Midbrain (tissue), 1 donor: ENCODE results near the gene ALCAM.

Experiments used
- DNase-seq: peaks from one replicate; lab custom pipeline; 2025; lab: John Stamatoyannopoulos, UW

ALCAM gene

DNA sequence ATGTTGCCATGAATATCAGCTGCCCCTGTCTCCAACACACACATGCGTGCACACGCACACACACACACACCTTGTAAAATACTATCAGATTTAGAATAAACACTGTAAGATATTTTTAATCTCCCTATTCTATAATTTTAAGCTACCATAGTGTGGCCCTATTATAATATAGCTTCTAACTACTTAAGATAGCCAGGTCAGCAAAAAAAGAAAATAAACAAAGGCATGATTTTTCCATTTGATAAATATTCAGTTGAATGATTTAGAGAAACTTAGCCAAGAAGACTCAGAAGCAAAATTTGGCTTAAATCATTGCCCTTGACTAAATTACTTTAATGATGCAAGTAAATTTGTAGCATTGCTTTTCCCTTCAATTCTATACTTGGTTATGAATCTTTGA is 162.2 kb downstream of the ALCAM start:
- DNase-seq: no peak

DNA sequence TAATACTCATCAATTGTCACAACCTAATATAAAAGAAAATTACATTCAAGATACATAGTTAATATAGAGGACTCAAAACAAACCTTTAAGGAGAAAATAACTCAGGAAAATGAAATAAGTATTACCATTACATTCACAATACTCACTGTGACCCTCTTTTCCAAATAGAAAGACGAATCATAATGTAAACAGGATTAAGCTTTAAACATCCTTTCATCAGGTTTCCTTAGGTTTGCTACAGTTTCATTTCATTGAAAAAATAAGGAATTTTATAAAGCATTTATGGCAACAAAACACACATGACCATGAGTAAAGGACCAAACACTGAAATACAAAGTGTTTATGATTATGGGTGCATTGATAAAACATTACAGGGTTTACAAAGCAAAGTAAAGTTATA is 162.7 kb downstream of the ALCAM start:
- DNase-seq: no peak

DNA sequence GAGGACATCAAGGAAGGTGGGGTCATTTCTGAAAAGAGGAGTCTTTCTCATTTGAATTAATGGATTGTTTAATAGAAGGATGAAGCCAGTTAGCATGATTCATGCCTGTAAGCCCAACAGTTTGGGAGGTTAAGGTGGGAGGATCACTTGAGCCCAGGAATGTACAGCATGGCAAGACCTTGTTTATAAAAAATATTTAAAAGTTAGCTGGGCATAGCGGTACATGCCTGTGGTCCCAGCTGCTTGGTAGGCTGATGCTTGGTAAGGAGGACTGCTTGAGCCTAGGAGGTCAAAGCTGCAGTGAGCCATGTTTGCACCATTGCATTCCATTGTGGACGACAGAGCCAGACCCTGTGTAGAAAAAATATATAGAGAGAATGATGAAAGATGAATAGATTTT is 165.5 kb downstream of the ALCAM start:
- no peak for DNase-seq

DNA sequence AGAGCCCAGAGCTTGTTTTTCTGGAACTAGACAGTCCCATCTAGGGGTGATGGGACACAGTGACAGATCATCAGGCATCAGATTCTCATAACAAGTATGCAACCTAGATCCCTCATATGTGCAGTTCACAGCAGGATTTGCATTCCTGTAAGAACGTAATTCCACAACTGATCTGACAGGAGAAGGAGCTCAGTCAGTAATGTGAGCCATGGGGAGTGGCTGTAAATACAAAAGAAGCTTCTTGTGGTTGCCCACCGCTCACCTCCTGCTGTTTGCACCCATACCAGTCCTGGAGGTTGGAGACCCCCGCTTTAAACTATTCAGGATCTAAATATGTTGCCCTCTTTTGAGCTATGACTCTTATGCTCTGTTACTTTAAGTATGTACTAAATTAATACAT is 167.3 kb downstream of the ALCAM start:
- no peak for DNase-seq

DNA sequence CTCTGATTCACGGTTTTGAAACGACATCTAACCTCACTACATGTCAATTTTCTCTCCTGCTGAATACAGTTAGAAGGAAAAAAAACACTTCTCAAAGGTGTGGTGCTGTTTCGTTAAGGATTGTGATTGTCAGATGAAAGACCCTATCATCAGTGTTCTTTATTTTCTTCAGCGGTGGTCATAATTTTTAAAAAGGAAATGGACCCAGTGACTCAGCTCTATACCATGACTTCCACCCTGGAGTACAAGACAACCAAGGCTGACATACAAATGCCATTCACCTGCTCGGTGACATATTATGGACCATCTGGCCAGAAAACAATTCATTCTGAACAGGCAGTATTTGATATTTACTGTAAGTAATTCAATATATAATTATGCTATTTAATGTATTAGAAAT is 167.8 kb downstream of the ALCAM start:
- DNase-seq: no peak

DNA sequence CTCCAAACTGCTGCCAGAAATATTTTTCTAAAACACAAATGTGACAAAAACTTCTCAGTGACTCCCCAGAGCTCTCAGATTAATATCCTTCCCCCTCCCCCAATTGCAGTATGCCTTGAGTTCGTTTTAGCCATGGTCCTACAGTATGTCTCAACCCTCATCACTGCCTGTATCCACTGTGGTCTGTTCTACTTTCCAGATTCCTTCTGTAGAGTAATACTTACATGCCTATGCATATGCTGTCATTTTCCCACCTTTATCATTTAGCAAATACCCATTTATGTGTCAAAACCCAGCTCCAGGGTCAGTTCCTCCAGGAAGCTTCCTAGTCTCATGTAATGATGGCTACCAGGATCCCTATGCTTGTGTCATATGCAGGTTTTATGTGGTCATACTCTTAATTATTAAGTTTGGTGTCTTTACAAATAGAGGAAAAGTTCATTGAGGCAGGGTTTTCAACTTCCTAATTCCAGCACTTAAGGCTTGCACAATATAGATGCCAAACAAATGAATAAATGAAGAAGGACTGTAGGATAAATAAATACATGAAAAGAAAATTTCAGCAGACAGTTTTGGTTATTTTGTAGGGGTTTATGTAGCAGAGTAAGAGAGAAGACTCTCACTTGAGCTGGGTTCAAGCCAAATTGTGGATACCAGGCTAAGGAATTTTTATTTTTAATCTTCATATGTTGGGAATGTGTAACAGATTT is 170.8 kb downstream of the ALCAM start:
- no peak for DNase-seq

DNA sequence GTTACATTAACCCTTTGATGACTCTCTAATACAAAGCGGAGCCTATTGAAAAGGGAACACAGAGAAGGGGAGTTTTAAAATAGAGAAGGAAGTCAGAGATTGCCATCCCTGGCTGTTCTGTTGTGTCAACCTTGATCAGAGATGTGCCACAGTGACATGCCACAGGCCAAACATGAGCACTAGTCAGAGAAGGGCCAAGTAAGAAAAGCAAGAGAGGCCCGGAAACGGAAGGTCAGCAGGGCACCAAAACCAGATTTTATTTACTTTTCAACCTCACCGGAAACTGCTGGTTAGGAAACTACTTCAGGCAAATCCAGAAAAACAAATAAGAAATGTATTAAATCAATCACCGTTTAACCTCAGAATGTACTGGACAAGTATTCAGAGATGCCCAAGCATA is 171.8 kb downstream of the ALCAM start:
- no peak for DNase-seq

DNA sequence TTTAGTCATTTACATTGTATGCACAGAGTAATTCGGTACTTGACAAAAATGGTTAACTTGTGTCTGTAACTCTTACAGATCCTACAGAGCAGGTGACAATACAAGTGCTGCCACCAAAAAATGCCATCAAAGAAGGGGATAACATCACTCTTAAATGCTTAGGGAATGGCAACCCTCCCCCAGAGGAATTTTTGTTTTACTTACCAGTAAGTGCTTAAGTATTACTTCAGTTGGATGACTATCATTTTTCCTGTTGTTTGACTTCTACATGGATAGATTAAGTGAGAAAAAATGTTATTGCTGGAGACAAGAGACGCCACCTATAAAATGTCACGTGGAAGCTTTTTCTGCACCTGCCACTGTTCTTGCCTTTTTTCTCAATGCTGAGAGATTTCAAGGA is 173.2 kb downstream of the ALCAM start:
- DNase-seq: no peak

DNA sequence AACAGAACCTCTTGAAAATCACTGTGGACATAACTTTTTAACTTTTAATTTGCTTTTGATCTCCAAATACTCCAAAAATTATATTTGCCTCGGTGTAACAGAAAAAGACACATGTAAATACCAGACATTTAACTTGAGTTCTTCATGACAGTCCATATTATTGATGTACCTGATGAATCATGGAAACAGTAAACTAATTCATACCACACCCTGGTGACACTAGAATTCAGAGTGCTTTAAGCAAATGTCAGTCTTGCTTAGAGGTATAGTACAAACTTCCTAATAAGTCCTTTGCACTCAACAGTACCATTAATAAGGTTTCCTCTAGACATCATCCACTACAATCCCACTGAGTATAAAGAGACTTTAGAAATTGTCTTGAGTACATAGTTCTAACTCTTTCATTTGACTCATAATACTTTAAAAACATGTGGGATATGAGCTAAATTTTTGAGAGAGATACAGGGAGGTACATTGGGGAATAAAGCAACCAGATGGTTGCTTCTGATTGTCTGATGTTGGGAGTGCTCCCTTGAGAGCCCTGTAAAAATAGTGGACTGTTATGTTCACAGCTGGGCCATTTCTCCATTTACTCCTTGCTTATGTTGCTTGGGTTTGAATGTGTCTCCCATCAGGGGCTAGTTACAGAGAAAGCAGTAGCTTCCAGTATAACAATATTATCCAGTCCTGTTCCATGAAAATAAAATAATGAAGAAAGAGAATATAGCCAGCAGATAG is 175.7 kb downstream of the ALCAM start:
- DNase-seq: no peak

DNA sequence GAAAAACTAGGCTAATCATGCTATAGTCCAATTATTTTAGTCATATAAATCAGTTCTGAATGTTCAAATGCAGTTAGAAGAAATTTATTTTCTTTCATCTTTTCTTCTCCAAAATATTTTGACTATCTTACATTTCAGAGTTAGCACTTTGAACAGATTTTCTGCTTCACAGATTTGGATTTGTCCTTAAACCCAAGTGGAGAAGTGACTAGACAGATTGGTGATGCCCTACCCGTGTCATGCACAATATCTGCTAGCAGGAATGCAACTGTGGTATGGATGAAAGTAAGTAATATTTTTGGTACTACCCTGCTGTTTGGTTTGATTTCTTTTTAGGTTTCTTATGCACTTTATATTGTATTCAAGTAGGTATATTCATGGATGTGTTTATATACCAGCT is 178.3 kb downstream of the ALCAM start:
- DNase-seq: no peak

DNA sequence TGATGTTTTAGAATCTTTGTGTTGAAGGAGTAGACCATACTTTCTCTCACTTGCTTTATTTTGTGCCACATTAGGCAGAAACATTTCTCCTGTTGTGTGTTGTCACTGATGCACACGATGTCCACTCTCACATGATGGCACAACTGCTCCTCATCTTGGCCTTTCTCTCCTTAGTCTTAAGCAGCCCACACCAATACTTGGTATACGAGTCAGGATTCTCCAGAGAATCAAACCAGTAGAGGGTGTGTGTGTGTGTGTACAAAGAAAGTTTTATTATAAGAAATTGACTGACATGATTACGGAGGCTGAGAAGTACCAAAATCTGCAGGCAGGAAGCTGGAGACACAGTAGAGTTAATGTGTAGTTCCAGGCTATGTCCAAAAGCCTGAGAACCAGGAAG is 187.1 kb downstream of the ALCAM start:
- no peak for DNase-seq

DNA sequence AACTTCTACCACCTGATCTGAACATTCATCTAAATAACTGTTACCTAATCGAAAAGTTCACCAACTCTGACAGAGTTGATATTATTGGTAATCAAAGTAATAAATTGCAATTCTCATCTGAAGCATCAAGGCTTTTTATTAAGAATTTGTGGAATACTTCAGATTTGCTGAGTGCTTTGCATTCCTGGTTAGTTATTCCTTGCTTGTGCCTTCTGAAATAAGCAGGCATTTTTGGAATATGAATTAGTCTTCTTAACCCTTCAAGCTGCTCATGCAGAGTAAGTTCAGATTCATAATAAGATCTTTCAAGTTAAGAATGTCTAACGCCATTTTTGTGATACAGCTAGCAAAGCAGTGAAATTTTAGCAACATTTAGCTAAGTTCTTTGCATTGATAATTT is 188.5 kb downstream of the ALCAM start:
- DNase-seq: no peak

DNA sequence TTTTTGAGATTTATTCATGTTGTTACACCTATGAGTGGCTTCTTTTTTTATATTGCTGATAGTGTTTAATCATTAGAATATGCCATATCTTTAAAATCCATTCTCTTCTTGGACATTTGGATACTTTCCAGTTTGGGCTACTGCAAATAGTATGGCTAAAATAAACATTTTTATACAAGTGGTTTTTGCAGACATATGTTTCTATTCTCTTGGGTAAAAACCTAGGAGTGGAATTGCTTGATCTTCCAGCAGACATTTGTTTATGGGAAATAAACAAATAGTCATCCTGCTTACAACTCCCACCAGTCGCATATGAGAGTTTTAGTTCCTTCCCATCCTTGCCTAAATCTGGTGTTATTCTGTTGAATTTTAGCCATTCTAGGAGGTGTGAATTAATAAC is 193.1 kb downstream of the ALCAM start:
- no peak for DNase-seq

DNA sequence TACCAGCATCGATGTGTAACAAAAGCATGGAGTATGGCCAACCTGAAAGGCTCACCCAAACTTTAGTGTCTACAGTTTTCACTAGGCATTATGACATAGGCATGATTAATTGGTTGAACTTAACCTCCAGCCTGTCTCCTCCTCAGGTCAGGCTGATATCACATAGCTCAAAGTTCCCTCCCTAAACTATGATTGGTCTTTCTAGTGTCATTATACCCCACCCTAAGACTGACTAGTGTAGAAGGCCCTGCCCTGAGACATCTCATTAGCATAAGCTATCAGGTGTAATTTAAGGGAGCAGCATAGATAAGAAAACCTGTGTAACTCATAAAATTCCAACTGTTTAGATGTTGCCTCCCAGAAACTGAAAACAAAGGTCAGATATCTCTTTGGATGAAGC is 195.2 kb downstream of the ALCAM start:
- DNase-seq: no peak

DNA sequence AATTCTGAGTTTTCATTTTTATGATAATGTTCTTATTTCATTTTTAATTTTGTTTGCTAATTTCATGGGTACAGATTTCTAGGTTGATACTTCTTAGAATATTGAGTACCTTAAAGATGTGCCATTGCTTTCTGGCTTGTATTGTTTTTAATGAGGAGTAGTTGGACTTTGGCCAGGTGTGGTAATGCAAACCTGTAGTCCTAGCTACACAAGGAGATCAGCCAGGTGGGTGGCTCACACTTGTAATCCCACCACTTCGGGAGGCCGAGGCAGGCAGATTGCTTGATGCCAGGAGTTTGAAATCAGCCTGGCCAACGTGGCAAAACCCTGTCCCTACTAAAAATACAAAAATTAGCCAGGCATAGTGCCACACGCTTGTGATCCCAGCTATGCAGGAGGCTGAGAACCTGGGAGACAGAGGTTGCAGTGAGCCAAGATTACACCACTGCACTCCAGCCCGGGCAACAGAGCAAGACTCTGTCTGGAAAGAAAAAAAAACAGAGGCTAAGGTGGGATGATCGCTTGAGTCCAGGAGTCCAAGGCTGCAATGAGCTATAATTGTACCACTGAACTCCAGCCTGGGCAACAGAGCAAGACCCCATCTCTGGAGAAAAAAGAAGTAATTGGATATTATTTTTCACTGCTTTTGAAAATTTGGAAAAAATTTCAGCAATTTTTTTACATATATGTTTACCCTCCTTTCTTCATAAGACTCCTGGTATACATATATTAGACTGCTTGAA is 198.0 kb downstream of the ALCAM start:
- DNase-seq: no peak

DNA sequence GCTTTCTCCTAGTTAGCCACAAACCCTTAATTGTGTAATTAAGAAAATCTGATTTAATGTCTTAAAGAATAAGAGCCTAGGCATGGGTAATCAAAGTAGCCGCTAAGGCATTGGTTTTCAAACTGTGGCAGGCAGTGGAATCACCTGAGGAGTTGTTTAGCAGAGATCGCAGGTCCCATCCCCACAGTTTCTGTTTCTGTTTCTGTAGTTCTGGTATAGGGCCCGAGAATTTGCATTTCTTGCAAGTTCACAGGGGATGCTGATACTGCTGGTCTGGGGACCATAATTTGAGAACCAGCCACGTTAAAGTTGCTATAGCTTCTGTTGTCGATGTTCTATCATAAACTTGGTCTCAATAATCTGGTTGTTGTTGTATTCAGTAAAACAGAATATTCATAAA is 204.3 kb downstream of the ALCAM start:
- no peak for DNase-seq

DNA sequence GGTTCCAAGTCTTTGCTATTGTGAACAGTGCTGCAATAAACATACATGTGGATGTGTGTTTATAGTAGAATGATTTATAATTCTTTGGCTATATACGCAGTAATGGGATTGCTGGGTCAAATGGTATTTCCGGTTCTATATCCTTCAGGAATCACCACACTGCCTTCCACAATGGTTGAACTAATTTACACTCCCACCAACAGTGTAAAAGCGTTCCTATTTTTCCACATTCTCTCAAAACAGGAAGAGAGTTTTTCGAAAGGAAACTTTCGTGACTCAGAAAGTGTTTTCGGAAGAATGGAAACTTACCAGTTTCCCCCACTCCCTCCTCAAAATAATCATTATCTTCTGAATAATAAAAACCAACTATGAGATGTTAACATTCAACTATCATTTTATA is 205.8 kb downstream of the ALCAM start:
- no peak for DNase-seq

DNA sequence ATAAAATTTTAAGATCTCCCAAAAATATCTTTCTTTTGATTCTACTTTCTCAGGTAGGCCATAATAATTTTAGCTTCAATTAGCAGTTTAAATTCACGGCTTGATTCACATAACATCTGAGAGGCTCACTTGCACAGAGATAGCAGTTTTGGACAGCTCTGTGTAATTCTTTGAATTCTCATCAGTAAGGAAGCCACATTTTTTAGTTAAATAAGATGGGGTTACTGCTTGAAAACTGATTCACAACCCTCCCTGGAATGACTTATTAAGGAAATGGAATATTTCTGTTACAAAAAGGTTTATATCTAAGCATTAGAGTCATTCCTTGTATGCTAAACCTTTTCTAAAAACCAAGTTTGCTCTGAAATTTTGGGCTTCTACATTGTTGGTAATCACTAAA is 212.7 kb downstream of the ALCAM start:
- DNase-seq: no peak

DNA sequence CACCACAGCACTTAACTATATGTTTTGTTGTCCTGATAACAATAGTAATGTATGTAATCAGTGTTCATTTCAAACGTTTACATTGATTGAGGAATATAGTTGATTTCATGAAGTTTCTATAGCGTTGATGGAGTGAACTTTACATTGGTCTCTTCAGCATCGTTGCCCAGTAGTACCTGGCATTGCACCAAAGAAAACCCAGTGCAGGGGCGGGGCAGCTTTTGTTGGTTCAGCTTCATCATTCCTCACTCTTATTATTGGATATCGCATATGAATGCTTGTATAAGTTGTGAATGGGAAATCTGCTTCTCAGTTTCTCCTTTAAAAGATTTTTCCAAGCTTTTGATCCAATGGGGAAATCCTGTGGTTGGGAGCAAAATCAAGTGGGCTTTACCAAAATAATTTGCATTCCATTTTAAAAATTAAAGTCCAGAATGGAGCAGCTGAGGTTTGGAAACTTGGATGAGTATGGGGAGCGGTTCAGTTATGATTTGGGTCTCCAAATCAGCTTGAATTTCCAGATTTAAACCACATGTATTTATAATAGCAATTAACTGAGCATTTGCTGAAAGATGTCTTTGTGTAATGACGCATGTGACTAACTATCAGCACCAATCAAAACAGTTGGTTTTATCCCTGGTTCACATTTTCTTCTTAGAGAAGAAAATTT is 213.7 kb downstream of the ALCAM start:
- DNase-seq: no peak

DNA sequence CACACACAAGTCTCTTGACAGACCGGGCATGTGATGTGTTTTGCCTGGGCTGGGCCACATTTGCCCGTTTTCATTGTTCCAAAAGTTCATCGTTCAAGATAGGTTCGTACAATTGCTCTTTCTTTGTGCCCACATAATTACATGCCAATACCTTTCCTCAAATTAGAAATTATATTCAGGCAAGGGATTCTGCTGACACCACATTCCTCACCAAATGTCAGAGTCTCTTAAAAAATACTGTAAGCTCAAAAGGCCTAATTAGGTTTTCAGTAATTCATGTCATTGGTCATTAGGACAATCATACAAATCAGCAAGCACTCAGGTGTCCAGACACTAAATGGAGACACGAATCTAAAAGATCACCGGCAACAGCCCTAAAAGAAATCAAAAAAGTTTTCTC is 215.3 kb downstream of the ALCAM start:
- DNase-seq: no peak

DNA sequence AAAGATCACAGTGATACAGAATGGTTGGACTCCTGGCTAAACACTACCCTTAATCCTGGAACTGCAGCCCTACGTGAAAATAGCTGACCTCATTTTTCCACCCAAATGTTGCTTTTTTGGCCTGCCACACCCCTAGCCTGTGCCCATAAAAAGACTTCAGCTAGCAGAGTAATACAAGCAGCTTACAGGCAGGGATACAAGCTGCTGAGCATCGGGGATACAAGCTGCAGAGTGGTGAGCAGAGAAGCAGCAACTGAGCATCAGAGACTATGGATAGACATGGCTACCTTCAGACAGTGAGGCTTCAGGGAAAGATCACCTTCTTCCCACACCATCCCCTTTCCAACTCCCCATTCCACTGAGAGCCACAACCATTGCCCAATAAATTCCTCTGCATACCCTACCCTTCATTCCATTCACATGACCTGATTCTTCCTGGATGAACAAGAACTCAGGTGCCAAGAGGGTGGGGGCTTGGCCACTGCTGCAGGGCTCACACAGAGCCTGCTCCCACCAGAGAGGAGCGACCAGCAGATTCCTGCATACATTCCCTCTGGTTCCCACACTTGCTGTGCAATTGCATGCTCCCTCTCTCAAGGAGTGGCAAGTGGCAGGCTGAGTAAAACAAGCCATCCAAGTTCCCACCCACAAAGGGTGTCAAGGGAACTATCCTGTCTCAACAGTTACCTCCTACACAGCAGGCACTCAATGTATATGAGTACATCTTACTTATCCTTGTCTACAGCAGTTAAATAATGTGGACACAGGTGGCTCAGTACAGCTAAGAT is 217.5 kb downstream of the ALCAM start:
- no peak for DNase-seq

DNA sequence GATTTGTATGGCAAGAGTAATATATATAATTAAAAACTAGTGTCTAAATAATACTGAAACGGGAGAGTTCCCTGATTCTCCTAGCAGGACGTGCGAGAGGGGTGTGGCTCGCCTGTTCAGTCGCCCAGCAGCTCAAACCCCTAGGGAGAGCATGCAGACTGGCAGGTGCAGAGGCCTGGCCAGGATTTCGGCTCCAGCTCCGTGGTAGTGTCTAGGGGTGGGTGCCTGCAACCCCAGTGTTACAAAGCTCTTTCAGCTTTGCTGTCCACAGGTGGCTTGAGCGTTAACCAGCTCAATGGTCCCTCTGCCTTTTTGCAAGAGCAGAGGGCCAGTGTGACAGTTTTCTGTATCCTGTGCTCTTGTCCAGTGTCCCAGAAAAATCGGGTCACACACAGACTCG is 226.6 kb downstream of the ALCAM start:
- no peak for DNase-seq
